H9 (cell line): Measurements from ENCODE around the gene FHIT. TPM values are rescaled to one million over a fixed set of nuclear protein-coding genes. Genes with fewer than 3 reads are reported as not detected.

Experiments
- DNase-seq: peaks from one replicate; pipeline ENCODE4 v3.0.0-alpha.2; 2017
- H2AFZ ChIP-seq: one replicate; pipeline ENCODE4 v1.6.1; 2013; ENCODE audit warnings: mild to moderate bottlenecking, low read length, control low read depth, moderate library complexity
- H2AK5ac ChIP-seq: 2 replicates; pipeline ENCODE4 v1.6.1; 2013; ENCODE audit warnings: low read length, control low read depth, mixed read lengths; ENCODE audit not compliant: insufficient read length
- H2BK120ac ChIP-seq: one replicate; pipeline ENCODE4 v1.6.1; 2013; ENCODE audit warnings: low read depth, mild to moderate bottlenecking, low read length, control low read depth, inconsistent platforms; ENCODE audit not compliant: poor library complexity, severe bottlenecking
- H2BK12ac ChIP-seq: 2 replicates; pipeline ENCODE4 v1.6.1; 2013; ENCODE audit warnings: low read length, control low read depth, mixed read lengths, low read depth; ENCODE audit not compliant: insufficient read length
- H2BK15ac ChIP-seq: 2 replicates; pipeline ENCODE4 v1.6.1; 2013; ENCODE audit warnings: low read depth, low read length, control low read depth
- H2BK20ac ChIP-seq: one replicate; pipeline ENCODE4 v1.6.1; 2013; ENCODE audit warnings: low read depth, mild to moderate bottlenecking, low read length, control low read depth, inconsistent platforms; ENCODE audit not compliant: poor library complexity, severe bottlenecking
- H2BK5ac ChIP-seq: 2 replicates; pipeline ENCODE4 v1.6.1; 2013; ENCODE audit warnings: low read length, control low read depth, mixed read lengths; ENCODE audit not compliant: insufficient read length
- H3K14ac ChIP-seq: 2 replicates; pipeline ENCODE4 v1.6.1; 2013; ENCODE audit warnings: low read length, control low read depth; ENCODE audit not compliant: insufficient read depth
- H3K18ac ChIP-seq: 2 replicates; pipeline ENCODE4 v1.6.1; 2013; ENCODE audit warnings: low read depth, mild to moderate bottlenecking, mixed read lengths, low read length, control low read depth; ENCODE audit not compliant: insufficient read length
- H3K23ac ChIP-seq: 2 replicates; pipeline ENCODE4 v1.6.1; 2013; ENCODE audit warnings: low read length, control low read depth, mixed read lengths, low read depth; ENCODE audit not compliant: insufficient read length
- H3K23me2 ChIP-seq: 2 replicates; pipeline ENCODE4 v1.6.1; 2013; ENCODE audit warnings: low read depth, mild to moderate bottlenecking, mixed read lengths, low read length, control low read depth; ENCODE audit not compliant: insufficient read length, poor library complexity, severe bottlenecking
- H3K27ac ChIP-seq: 2 replicates; pipeline ENCODE4 v1.5.1; 2013; ENCODE audit warnings: low read length, control low read depth, mixed read lengths, low read depth; ENCODE audit not compliant: insufficient read length
- H3K27me3 ChIP-seq: 2 replicates; pipeline ENCODE4 v1.6.1; 2013; ENCODE audit warnings: low read length, control low read depth, inconsistent platforms; ENCODE audit not compliant: insufficient read depth
- H3K4ac ChIP-seq: 2 replicates; pipeline ENCODE4 v1.6.1; 2013; ENCODE audit warnings: low read depth, mild to moderate bottlenecking, control low read depth, inconsistent platforms, low read length, moderate library complexity
- H3K4me1 ChIP-seq: 2 replicates; pipeline ENCODE4 v1.6.1; 2013; ENCODE audit warnings: low read length, control low read depth, inconsistent platforms; ENCODE audit not compliant: insufficient read depth
- H3K4me2 ChIP-seq: 2 replicates; pipeline ENCODE4 v1.6.1; 2013; ENCODE audit warnings: low read length, control low read depth, mixed read lengths; ENCODE audit not compliant: insufficient read length, insufficient read depth
- H3K56ac ChIP-seq: 2 replicates; pipeline ENCODE4 v1.6.1; 2013; ENCODE audit warnings: low read depth, mild to moderate bottlenecking, mixed read lengths, low read length, control low read depth; ENCODE audit not compliant: insufficient read length
- H3K79me1 ChIP-seq: 2 replicates; pipeline ENCODE4 v1.6.1; 2013; ENCODE audit warnings: low read depth, mild to moderate bottlenecking, moderate library complexity, low read length, control low read depth, inconsistent platforms; ENCODE audit not compliant: insufficient read depth, poor library complexity, severe bottlenecking
- H3K79me2 ChIP-seq: 2 replicates; pipeline ENCODE4 v1.6.1; 2013; ENCODE audit warnings: low read length, control low read depth, inconsistent platforms; ENCODE audit not compliant: insufficient read depth
- H3K9ac ChIP-seq: 2 replicates; pipeline ENCODE4 v1.6.1; 2013; ENCODE audit warnings: low read length, control low read depth, mixed read lengths; ENCODE audit not compliant: insufficient read length; ENCODE audit errors: extremely low read depth
- H3K9me3 ChIP-seq: one replicate; pipeline ENCODE4 v1.6.1; 2013; ENCODE audit warnings: low read depth, low read length, inconsistent platforms; ENCODE audit not compliant: control insufficient read depth
- H3T11ph ChIP-seq: one replicate; pipeline ENCODE4 v1.6.1; 2013; ENCODE audit warnings: mild to moderate bottlenecking, low read length, control low read depth, inconsistent platforms
- H4K20me1 ChIP-seq: one replicate; pipeline ENCODE4 v1.6.1; 2013; ENCODE audit not compliant: control insufficient read depth, insufficient read length, insufficient read depth
- H4K5ac ChIP-seq: 2 replicates; pipeline ENCODE4 v1.6.1; 2013; ENCODE audit warnings: low read depth, mild to moderate bottlenecking, mixed read lengths, low read length, control low read depth; ENCODE audit not compliant: insufficient read length
- H4K8ac ChIP-seq: replicated peaks from 2 replicates; pipeline ENCODE4 v1.6.1; 2013; ENCODE audit warnings: low read length, control low read depth, mixed read lengths, low read depth; ENCODE audit not compliant: insufficient read length
- H4K91ac ChIP-seq: 2 replicates; pipeline ENCODE4 v1.6.1; 2013; ENCODE audit warnings: low read depth, mild to moderate bottlenecking, moderate library complexity, mixed read lengths, low read length, control low read depth; ENCODE audit not compliant: insufficient read length
- H3K27ac Mint-ChIP-seq, 3 experiments: 2 replicates in 2 of 3; 3 replicates in 1 of 3; pipeline ENCODE4 v1.8.0; 2020 to 2021; ENCODE audit warnings: mixed read lengths in 3 of 3, mild to moderate bottlenecking in 1 of 3, moderate library complexity in 1 of 3
- H3K27me3 Mint-ChIP-seq: 2 replicates; pipeline ENCODE4 v1.8.0; 2021; ENCODE audit warnings: low read depth, mild to moderate bottlenecking, moderate library complexity, mixed read lengths
- H3K36me3 Mint-ChIP-seq, 3 experiments: 2 replicates in 2 of 3; 3 replicates in 1 of 3; pipeline ENCODE4 v1.8.0; 2020 to 2021; ENCODE audit warnings: low read depth in 3 of 3, mixed read lengths in 3 of 3; ENCODE audit not compliant: insufficient read depth in 1 of 3
- H3K4me1 Mint-ChIP-seq, 2 experiments: 2 replicates each; pipeline ENCODE4 v1.8.0; 2020; ENCODE audit warnings: mixed read lengths in 2 of 2
- H3K4me3 Mint-ChIP-seq, 2 experiments: 2 replicates in 1 of 2; 3 replicates in 1 of 2; pipeline ENCODE4 v1.8.0; 2020 to 2021; ENCODE audit warnings: mild to moderate bottlenecking in 2 of 2, mixed read lengths in 2 of 2, moderate library complexity in 1 of 2
- H3K9me3 Mint-ChIP-seq, 2 experiments: 2 replicates in 1 of 2; 3 replicates in 1 of 2; pipeline ENCODE4 v1.8.0; 2020; ENCODE audit warnings: mild to moderate bottlenecking in 2 of 2, mixed read lengths in 2 of 2, moderate library complexity in 1 of 2
- CTCF ChIP-seq: fragments of 200-600 bp; sonication (generic); conservative IDR thresholded peaks from 3 replicates; pipeline ENCODE4 v1.8.0; 2021; ENCODE audit warnings: antibody characterized with exemption, mild to moderate bottlenecking
- total RNA-seq: library from RNA; stranded (reverse); gene quantifications from 2 replicates; pipeline ENCODE4 v1.2.1, GENCODE V29; 2021

FHIT gene
- total RNA-seq, 1 experiment from 2014 or later = 3.0 TPM

- Histone ChIP-seq H3K79me1 (no peaks in the 10 kb centered on the region), H3K4me1 (no peaks in the 10 kb centered on the region; the same call in 1 of the 2 replicates), H2BK120ac (no peak overlapping the region), H3K9me3 (no peaks in the 10 kb centered on the region), H2BK20ac (no peak overlapping the region), H4K5ac (no peak overlapping the region), H3K14ac (no peak overlapping the region), H3T11ph (no peak overlapping the region), H3K4ac (no peak overlapping the region), H2BK15ac (no peak overlapping the region), H4K20me1 (no peaks in the 10 kb centered on the region), H3K23ac (no peak overlapping the region), H2BK5ac (no peak overlapping the region), H2AFZ (no peak overlapping the region), H3K23me2 (no peaks in the 10 kb centered on the region), H3K79me2 (no peaks in the 10 kb centered on the region), H3K4me2 (no peak overlapping the region), H3K18ac (no peak overlapping the region), H3K9ac (no peak overlapping the region), H3K56ac (no peak overlapping the region), H3K27ac (no peak overlapping the region), H2AK5ac (no peak overlapping the region), H2BK12ac (no peak overlapping the region), H3K27me3 (no peaks in the 10 kb centered on the region; the same call in 1 of the 2 replicates), H4K8ac (no peak overlapping the region), H4K91ac (no peak overlapping the region)
- no peak for DNase-seq
- no peak overlapping the region for H3K27ac Mint-ChIP-seq
- H3K36me3 Mint-ChIP-seq = no peaks in the 10 kb centered on the region; a peak in 1 of 7 replicates
- no peaks in the 10 kb centered on the region; a peak in 1 of 5 replicates for H3K9me3 Mint-ChIP-seq
- H3K4me1 Mint-ChIP-seq = peaks cover 54 to 60% of the 10 kb centered on the region in 2 experiments
- no peak for TF ChIP-seq CTCF
- H3K27me3 Mint-ChIP-seq = peaks cover 45% of the 10 kb centered on the region
- no peak overlapping the region for H3K4me3 Mint-ChIP-seq
These were observed 1498.3 kb downstream of the FHIT start for GRCh38 chr3:59752925-59753324.
